ENCODE data around the gene EHBP1L1. TPM values are rescaled to one million over a fixed set of nuclear protein-coding genes. Genes with fewer than 3 reads are reported as not detected.

The EHBP1L1 gene
- total and polyA plus RNA-seq, 4 donors: 1.1 to 120 (median 10.0) TPM

- peaks cover 0 to 4% (median 0%) of the 10 kb centered on the region in 4 donors for H3K36me3 ChIP-seq (ENCODE audit: control insufficient read depth in 4 of 4, insufficient read depth in 3 of 4, low read depth in 1 of 4, low read length in 3 of 4)
These were observed 18.4 kb upstream of the EHBP1L1 start for GRCh38 chr11:65557280-65558001.

More at GRCh38 chr11:65557280-65558001, 18.4 kb upstream of the EHBP1L1 start:
- H3K4me1 ChIP-seq (ENCODE audit: control insufficient read depth in 4 of 4, insufficient read depth in 4 of 4, low read length in 3 of 4): peaks cover 11 to 45% (median 19%) of the 10 kb centered on the region in 4 donors
- H3K9me3 ChIP-seq (ENCODE audit: control insufficient read depth in 4 of 4, low read length in 3 of 4): no peaks in the 10 kb centered on the region
- no peaks in the 10 kb centered on the region for H3K27me3 ChIP-seq (ENCODE audit: control insufficient read depth in 4 of 4, insufficient read depth in 4 of 4, low read length in 3 of 4)
- H3K9ac ChIP-seq (ENCODE audit: low read depth in 1 of 2, low read length in 2 of 2): peak overlapping the region in 1 of 2 donors; percentile 34
- peak overlapping the region in 1 of 3 donors; percentile 67 for H3K4me3 ChIP-seq (ENCODE audit: low read depth in 1 of 3, low read length in 3 of 3)
- TF ChIP-seq NR2F2 (IDR thresholded peaks at IDR 0.05): no peak
- TF ChIP-seq HNF4G (IDR thresholded peaks at IDR 0.05): no peak
- no peak for TF ChIP-seq RXRA (IDR thresholded peaks at IDR 0.05)
- TF ChIP-seq, protein P1, sequence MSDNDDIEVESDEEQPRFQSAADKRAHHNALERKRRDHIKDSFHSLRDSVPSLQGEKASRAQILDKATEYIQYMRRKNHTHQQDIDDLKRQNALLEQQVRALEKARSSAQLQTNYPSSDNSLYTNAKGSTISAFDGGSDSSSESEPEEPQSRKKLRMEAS (IDR thresholded peaks at IDR 0.05): no peak
- TF ChIP-seq FOXA1 (IDR thresholded peaks at IDR 0.05): no peak
- no peak for TF ChIP-seq EGR1 (IDR thresholded peaks at IDR 0.05; ENCODE audit: low read depth in 2 of 2)
- no peak for TF ChIP-seq GABPA (IDR thresholded peaks at IDR 0.05 in 1 of 2, conservative IDR thresholded peaks at IDR 0.05 in 1 of 2)
- no peak for TF ChIP-seq JUND (IDR thresholded peaks at IDR 0.05)
- no peak for TF ChIP-seq FOXA2 (IDR thresholded peaks at IDR 0.05)
- no peak for TF ChIP-seq YY1 (IDR thresholded peaks at IDR 0.05)
- no peak for TF ChIP-seq ATF3 (IDR thresholded peaks at IDR 0.05)
- no peak for TF ChIP-seq REST (IDR thresholded peaks at IDR 0.05)
- no peak for TF ChIP-seq CTCF (IDR thresholded peaks at IDR 0.05; ENCODE audit: low read depth, low read length, missing input control)
- no peak for TF ChIP-seq HNF4A (conservative IDR thresholded peaks at IDR 0.05)
- no peak for TF ChIP-seq RAD21 (IDR thresholded peaks at IDR 0.05)
- 7% methylated on average over 47 of the region's 47 CpGs for WGBS
- no peak for DNase-seq (ENCODE audit: low spot score)
- H3K27ac ChIP-seq (ENCODE audit: low read depth in 1 of 2, low read length in 2 of 2): peak overlapping the region; percentile 54 to 77

Data from liver (tissue), 9 donors.